IPS-NIHi11 (cell line): ENCODE measurements around the gene FAM78A.
A peak's percentile ranks its signal among the peaks of the same experiment; 100 is the strongest.
"Not testable (repeated sequence)": the region's sequence is repeated elsewhere in the genome, so short reads cannot be mapped to it uniquely, and the experiment has no call there.

Source experiments
- DNase-seq: peaks from one replicate; pipeline ENCODE4 v3.0.0; 2012; ENCODE audit warnings: mixed read lengths, low spot score

FAM78A gene

DNA sequence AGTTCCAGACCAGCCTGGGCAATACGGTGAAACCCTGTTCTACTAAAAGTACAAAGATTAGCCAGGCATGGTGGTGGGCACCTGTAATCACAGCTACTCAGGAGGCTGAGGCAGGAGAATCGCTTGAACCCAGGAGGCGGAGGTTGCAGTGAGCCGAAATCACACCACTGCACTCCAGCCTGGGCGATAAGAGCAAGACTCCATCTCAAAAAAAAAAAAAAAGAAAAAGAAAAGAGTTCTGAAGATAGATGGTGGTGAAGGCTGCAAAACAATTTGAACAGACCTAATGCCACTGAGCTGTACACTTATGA lies 13.3 kb downstream of the FAM78A start:
- DNase-seq: not testable (repeated sequence)

- no peak for DNase-seq
These were observed 13.8 kb downstream of the FAM78A start for GRCh38 chr9:131262327-131263032.

DNA sequence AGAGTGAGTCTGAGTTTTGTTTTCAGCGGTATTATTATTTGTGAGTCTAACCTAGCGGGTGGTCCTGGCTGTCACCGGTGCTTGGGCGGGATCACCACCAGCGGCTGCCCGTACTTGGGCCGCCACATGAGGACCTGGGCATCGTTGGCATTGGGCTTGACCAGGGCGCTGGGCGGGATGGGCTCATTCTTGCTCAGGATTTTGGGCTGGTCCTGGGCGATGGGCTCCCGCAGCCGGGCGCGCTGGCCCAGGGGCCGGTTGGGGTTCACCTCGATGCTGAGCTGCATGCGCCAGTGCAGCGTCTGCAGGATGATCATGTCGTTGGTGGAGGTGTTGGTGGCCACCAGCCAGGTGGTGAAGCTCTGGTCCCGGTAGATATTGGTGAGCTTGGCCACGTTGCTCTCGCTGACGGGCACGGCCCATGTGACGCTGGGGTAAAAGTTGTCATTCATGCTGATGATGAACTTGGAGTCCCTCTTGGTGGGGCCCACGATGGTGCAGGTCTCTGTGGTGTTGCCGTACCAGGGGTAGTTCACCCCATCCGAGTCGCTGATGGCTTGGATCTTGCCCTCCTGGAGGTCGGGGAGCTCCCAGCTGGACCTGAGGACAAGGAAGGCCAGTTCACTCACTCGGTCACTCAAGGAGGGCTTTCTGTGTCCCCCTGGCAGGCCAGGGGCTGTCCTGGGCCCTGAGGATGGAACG lies 15.4 kb downstream of the FAM78A start:
- DNase-seq: peak; percentile 4

DNA sequence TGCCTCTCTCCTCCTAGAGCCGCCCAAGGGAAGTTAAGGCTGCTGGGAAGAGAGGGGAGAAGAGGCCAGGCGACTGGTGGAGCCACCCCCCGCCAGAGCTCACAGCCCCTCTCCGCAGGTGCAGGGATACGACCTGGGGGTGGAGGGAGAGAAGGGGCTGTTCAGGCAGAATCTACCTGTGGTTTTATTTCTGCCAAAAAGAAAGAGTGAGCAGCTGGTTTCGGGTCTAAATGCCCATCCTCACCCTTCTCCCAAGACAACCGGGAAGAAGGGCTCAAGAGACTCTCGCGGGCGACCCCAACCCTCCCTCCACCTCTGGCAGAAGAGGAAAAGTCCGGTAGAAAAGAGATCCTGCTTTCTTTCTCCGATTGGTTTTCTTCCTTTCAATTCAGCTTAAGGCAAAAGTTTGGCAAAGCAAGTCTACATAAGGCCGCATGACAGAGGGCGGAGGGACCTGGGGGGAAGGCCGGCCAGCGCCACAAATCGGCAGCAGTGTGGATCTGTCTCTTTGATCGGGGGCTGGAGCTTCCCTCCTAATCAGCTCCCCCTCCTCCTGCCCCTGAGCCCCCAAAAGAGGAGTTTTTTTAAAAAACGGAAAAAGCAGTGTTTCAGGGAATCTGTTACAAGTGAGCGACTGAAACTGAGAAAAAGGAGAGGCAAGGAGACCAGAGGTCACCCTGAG lies 16.3 kb downstream of the FAM78A start:
- DNase-seq: no peak

DNA sequence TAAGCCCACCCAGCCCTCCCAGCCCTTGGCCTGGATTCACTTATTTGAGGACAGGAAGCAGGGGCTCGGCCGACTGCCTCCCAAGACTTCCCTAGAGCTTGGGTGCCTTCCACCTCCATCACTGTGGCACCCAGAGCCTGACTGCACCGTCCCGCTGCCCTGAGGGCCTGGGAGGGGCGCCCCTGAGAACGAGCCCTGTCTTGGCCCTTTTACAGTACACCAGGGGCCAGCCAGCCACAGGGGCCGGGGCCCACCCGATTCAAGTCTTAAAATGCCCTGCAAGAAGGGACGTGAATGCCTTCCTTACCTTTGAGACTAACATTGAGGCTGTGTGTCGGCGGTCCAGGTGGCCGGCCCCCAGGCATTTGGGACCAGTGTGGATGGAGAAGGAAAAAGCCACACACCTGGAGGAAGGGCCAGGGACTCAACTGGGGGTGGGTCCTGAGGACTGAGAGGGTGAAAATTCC lies 16.8 kb downstream of the FAM78A start:
- no peak for DNase-seq

DNA sequence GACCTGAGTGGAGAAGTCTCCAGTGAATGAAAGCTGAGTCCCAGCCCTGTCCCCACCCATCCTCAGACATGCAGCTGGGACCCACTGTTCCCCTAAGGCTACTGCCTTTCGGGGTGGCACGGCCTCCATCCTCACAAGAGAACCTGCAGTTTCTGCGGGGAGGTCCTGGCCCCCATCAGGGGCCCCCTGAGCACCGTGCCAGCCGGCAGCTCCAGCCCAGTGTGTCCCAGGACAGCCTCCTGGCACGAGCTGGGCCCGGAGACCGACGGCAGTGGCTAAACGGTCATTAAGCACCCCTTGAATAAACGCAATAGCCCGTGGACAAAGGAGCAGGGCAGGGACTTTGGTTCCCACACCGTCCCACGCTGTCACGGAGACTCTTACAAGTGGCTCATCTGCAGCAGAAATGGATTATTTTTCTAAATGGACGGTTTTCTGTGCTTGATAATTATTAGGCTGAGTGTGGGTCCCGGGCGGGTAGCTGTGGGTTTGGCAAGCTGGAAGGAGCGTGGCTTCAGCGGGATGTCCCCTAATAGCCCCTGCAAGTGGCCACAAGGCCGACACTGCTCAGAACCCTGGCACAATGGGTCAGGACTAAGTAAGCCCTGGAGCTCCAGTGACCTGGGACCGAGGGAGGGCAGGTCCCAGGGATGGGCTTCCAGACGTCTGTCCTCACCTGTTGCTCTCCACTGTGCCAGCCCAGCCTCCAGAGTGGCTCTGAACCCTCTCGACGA lies 17.4 kb downstream of the FAM78A start:
- DNase-seq: no peak

DNA sequence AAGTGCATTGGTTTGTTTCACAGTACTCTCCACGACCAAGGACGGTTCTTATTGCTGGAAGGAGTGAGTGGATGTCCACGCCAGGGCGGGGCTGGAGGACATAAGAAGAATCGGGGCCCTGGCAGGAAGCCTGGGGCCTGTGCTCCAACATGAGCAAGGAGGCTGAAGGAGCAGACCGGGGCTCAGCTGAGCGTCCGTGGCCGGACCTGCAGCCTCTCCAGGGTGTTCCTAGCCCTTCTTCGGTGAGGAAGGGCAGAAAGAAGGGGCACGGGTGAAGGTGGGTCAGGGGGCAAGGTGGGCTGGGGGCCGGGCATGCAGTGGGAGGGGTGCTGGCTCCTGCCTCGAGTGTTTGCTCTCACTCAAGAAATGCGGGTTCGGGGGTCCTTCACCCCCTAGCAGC lies 18.1 kb downstream of the FAM78A start:
- no peak for DNase-seq

GRCh38 chr9:131257266-131258025 lies 18.9 kb downstream of the FAM78A start:
- no peak for DNase-seq

DNA sequence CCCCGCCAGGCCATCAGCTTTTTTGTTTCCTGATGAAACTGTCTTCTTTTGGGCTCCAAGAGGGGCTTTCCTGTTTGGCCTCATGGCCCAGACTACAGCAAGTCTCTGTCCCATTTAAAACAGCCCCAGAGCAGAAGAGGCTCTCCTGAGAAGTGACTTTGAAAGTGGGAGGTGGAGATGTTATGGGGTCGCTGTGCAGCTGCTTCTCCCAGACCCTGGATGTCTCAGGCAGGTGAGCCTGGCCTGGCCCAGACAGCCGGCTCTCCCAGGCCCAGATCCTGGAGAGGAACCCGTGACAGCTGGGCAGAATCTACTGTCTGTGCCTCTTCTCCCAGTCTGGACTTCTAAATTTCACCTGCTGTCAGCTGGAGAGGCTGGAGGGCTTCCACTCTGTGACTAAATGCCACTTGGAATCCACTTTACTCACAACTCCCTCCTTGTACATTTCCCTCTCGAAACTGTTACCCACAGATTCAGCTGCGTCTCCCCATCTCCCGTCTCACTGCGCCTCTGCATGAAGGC lies 20.6 kb downstream of the FAM78A start:
- DNase-seq: no peak

DNA sequence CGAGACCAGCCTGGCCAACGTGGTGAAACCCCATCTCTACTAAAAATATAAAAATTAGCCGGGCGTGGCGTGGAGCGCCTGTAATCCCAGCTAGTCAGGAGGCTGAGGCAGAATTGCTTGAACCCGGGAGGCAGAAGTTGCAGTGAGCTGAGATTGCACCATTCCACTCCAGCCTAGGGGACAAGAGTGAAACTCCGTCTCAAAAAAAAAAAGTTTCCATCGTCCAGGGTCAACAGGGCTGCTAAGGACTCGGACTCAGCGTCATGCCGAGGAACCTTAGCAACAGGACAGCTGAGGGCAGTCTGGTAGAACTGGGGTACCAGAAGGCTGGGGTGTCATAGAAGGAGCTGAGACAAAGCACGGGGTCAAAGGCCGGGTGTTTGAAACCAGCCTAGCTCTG lies 21.7 kb downstream of the FAM78A start:
- DNase-seq: no peak

DNA sequence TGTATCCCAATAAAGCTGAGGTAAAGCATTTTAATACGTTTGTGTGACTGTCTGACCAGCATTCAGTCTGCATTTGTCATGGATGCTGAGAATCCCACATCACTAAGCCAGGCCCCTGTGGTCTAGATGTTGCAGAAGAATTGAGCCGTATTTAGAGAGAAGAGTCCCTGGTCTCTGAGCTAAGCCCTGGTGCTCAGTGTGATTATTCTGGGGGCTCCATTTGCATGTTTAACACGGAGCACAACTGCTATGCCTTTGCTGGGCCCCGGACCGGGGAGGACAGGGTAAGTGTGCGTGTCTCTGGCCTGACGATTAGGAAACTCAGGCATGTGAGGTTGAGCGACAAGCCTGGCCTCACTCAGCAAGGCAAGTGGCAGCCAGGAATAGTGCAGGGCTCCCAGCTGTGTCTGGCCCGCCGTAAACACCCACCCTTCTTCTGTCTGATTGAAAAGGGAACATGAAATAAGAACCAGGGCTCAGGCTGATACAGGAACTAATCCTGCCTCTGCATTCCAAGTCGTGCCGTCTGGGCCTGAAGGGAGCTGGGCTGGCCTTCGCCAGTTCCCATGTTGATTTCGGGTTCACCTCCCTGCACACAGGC lies 22.3 kb downstream of the FAM78A start:
- no peak for DNase-seq

DNA sequence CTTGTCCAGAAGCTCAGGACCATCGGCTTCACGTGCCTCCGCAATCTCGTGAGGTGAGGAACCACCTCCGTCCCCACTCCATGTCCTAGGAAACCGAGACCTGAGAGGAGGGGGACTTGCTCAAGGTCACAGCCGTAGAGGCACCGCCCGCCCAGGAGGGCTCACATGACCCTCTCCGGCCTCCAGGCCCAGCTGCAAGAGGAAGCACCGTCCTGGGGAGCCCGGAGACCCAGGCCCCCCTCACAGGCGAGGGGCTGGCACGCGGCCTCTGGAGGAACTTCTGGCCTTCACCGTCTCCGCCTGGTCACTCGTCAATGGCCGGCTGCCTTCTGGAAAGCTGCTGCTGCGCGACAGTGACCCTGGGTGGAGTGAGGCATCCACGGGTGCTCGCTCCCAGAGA lies 24.2 kb downstream of the FAM78A start:
- DNase-seq: no peak

DNA sequence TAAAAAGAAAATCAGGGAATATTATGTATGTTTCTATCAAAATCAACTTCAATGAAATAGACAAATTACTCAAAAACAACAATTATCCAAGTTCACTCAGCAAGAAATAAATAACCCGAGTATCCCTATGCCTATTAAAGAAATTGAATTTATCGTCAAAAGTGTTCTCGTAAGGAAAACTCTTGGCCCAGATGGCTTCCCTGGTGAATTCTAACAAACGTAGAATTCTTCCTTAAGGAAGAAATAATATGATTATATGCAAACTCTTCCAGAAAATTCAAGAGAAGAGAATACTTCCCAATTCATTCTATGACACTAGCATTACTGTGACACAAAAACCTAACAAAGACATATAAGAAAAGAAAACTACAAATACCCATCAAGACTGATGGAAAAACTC lies 29.7 kb downstream of the FAM78A start:
- DNase-seq: no peak

GRCh38 chr9:131244331-131244730 lies 32.0 kb downstream of the FAM78A start:
- DNase-seq: not testable (repeated sequence)

- no peak for DNase-seq
These were observed 36.0 kb downstream of the FAM78A start for GRCh38 chr9:131240047-131240921.

GRCh38 chr9:131239161-131239975 lies 36.9 kb downstream of the FAM78A start:
- no peak for DNase-seq

GRCh38 chr9:131238402-131239021 lies 37.8 kb downstream of the FAM78A start:
- DNase-seq: no peak

DNA sequence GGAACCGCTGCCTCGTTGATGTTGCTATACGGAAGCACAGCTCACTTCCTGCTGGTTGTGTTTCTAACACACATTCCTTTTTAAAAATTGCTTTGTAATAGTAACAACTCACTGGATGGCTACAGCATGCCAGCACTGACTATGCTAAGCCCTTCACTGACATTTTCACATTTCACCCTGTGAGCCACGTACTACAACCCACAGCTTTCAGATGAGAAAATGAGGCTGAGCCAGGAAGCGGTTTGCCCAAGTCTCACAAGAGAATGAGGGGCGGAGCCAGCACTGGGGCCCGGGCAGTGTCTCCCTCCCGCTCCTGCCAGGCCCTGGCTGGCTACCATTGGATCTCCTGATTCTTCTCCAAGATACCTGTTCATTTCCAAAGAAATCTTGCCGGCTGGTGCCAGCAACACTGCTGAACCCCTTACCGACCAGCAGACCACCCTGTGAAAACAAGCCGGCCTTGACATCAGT lies 38.3 kb downstream of the FAM78A start:
- DNase-seq: peak; percentile 80

- DNase-seq: no peak
These were observed 39.0 kb downstream of the FAM78A start for GRCh38 chr9:131237291-131237690.
